Measurements from ENCODE around the gene ORMDL3. TPM values are rescaled to one million over a fixed set of nuclear protein-coding genes. Genes with fewer than 3 reads are reported as not detected.

Gene ORMDL3
- total and polyA plus RNA-seq, 10 of the 15 experiments (the other 5 are each of a cell fraction or from before 2014, with no cell fraction given), result 8.8 to 98.1 (median 49.9) TPM

DNA sequence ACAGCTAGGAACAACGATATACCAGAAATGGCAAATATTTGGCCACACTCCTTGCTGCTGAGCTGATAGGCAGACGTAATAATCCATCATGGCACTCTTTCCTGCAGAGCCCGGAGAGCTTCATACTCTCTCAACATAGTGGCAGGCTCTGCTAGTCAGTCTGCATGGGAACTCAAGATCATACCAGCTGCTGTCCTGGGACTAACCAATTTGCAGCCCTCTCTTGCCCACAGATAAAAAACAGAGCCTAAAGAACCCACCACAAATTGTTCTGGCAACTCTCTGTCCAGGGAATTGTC is 22.5 kb downstream of the ORMDL3 start:
- in situ Hi-C loops (cut with MboI), result no loop called here
- Histone ChIP-seq H3K4me3 (no peak overlapping the region), H2AFZ (ENCODE audit: control insufficient read depth, low read depth, low read length) (no peak overlapping the region), H3K9me3 (replicated peaks; ENCODE audit: control insufficient read depth, insufficient read depth, low read length) (no peaks in the 10 kb centered on the region), H3K79me2 (ENCODE audit: control insufficient read depth, insufficient read depth, low read length) (no peaks in the 10 kb centered on the region), H3K36me3 (ENCODE audit: control insufficient read depth in 2 of 2, insufficient read depth in 2 of 2, low read length in 1 of 2) (peaks cover 0 to 8% of the 10 kb centered on the region in 2 experiments; a peak in 2 of 4 replicates), H4K20me1 (ENCODE audit: control insufficient read depth, insufficient read depth) (no peaks in the 10 kb centered on the region), H3K4me2 (ENCODE audit: control insufficient read depth, insufficient read depth) (no peak overlapping the region), H3K9ac (ENCODE audit: control insufficient read depth, insufficient read depth, low read length) (no peak overlapping the region), H3K27me3 (replicated peaks in 1 of 2; ENCODE audit: control insufficient read depth in 2 of 2, insufficient read depth in 2 of 2, low read length in 1 of 2) (no peaks in the 10 kb centered on the region), H3K4me1 (ENCODE audit: control insufficient read depth, insufficient read depth, low read length) (no peaks in the 10 kb centered on the region; the same call in 1 of the 2 replicates), H3K27ac (ENCODE audit: control insufficient read depth, insufficient read depth) (no peak overlapping the region)
- ATAC-seq, result no peak
- no peak for FAIRE-seq
- no TSS peak for BruUV-seq (replicated peaks)
- intact Hi-C loops (cut with micrococcal nuclease; ENCODE audit: unreplicated experiment), result no loop called here
- RAD21 ChIA-PET (ENCODE audit: unreplicated experiment), result interaction anchor here (1.1 kb wide), 1 partner anchor 32 kb away, joined by 3 read pairs; no protein-coding TSS in a partner anchor
- POLR2A ChIA-PET, result interaction anchor here (1.8 kb wide), 1 partner anchor 18 kb away, joined by 7 read pairs; no protein-coding TSS in a partner anchor
- 100% methylated on average over 3 of the region's 3 CpGs for WGBS (ENCODE audit: insufficient coverage, insufficient replicate concordance, low lambda C conversion rate, missing lambda C conversion rate)
- CTCF ChIA-PET, result interaction anchor here (1.3 to 1.4 kb wide), 2 partner anchors 10 to 22 kb away, joined by 4 to 8 read pairs; no protein-coding TSS in a partner anchor
- TF ChIP-seq, protein P1, sequence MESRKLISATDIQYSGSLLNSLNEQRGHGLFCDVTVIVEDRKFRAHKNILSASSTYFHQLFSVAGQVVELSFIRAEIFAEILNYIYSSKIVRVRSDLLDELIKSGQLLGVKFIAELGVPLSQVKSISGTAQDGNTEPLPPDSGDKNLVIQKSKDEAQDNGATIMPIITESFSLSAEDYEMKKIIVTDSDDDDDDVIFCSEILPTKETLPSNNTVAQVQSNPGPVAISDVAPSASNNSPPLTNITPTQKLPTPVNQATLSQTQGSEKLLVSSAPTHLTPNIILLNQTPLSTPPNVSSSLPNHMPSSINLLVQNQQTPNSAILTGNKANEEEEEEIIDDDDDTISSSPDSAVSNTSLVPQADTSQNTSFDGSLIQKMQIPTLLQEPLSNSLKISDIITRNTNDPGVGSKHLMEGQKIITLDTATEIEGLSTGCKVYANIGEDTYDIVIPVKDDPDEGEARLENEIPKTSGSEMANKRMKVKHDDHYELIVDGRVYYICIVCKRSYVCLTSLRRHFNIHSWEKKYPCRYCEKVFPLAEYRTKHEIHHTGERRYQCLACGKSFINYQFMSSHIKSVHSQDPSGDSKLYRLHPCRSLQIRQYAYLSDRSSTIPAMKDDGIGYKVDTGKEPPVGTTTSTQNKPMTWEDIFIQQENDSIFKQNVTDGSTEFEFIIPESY (IDR thresholded peaks at IDR 0.05), result no peak
- TF ChIP-seq, protein P2, sequence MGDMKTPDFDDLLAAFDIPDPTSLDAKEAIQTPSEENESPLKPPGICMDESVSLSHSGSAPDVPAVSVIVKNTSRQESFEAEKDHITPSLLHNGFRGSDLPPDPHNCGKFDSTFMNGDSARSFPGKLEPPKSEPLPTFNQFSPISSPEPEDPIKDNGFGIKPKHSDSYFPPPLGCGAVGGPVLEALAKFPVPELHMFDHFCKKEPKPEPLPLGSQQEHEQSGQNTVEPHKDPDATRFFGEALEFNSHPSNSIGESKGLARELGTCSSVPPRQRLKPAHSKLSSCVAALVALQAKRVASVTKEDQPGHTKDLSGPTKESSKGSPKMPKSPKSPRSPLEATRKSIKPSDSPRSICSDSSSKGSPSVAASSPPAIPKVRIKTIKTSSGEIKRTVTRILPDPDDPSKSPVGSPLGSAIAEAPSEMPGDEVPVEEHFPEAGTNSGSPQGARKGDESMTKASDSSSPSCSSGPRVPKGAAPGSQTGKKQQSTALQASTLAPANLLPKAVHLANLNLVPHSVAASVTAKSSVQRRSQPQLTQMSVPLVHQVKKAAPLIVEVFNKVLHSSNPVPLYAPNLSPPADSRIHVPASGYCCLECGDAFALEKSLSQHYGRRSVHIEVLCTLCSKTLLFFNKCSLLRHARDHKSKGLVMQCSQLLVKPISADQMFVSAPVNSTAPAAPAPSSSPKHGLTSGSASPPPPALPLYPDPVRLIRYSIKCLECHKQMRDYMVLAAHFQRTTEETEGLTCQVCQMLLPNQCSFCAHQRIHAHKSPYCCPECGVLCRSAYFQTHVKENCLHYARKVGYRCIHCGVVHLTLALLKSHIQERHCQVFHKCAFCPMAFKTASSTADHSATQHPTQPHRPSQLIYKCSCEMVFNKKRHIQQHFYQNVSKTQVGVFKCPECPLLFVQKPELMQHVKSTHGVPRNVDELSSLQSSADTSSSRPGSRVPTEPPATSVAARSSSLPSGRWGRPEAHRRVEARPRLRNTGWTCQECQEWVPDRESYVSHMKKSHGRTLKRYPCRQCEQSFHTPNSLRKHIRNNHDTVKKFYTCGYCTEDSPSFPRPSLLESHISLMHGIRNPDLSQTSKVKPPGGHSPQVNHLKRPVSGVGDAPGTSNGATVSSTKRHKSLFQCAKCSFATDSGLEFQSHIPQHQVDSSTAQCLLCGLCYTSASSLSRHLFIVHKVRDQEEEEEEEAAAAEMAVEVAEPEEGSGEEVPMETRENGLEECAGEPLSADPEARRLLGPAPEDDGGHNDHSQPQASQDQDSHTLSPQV (IDR thresholded peaks at IDR 0.05), result no peak
- TF ChIP-seq RBBP5 (conservative IDR thresholded peaks at IDR 0.05) (no peak), MTA3 (IDR thresholded peaks at IDR 0.05; ENCODE audit: borderline replicate concordance, low read length) (no peak), PML (IDR thresholded peaks at IDR 0.05; ENCODE audit: low read length) (no peak), HDAC6 (IDR thresholded peaks at IDR 0.05; ENCODE audit: unreplicated experiment) (no peak), EZH2 (IDR thresholded peaks at IDR 0.05; ENCODE audit: borderline replicate concordance, control insufficient read depth, low read depth, low read length) (no peak), CBX3 (IDR thresholded peaks at IDR 0.05; ENCODE audit: borderline replicate concordance, low read depth) (no peak), BHLHE40 (IDR thresholded peaks at IDR 0.05; ENCODE audit: borderline replicate concordance in 1 of 2, low read depth in 2 of 2, low read length in 1 of 2) (no peak), NR2C1 (IDR thresholded peaks at IDR 0.05) (no peak), CBX5 (IDR thresholded peaks at IDR 0.05; ENCODE audit: low read depth) (no peak), RFX5 (IDR thresholded peaks at IDR 0.05; ENCODE audit: low read depth, low read length) (no peak)
- DNase-seq (ENCODE audit: low read depth, low spot score), result no peak
- SMC1A ChIA-PET (ENCODE audit: uncharacterized antibody, unreplicated experiment), result interaction anchor here (0.6 to 3.6 kb wide), 6 partner anchors 9 to 53 kb away, joined by 3 to 22 read pairs (median 3); no protein-coding TSS in a partner anchor

All from GM12878 (cell line).